GM21390 (cell line): ENCODE results near the gene CSF1.
"Not testable (repeated sequence)": the region's sequence is repeated elsewhere in the genome, so short reads cannot be mapped to it uniquely, and the experiment has no call there.

Experiments used
- ATAC-seq: cut with Tn5 transposase; IDR thresholded peaks from one replicate; pipeline ENCODE4 v1.9.1; 2021; ENCODE audit not compliant: unreplicated experiment

CSF1 gene

GRCh38 chr1:109932679-109933078 lies 22.0 kb downstream of the CSF1 start:
- no peak for ATAC-seq

- ATAC-seq: no peak
Measured at GRCh38 chr1:109933856-109934711, 23.4 kb downstream of the CSF1 start.

GRCh38 chr1:109935451-109935900 lies 24.8 kb downstream of the CSF1 start:
- no peak for ATAC-seq

DNA sequence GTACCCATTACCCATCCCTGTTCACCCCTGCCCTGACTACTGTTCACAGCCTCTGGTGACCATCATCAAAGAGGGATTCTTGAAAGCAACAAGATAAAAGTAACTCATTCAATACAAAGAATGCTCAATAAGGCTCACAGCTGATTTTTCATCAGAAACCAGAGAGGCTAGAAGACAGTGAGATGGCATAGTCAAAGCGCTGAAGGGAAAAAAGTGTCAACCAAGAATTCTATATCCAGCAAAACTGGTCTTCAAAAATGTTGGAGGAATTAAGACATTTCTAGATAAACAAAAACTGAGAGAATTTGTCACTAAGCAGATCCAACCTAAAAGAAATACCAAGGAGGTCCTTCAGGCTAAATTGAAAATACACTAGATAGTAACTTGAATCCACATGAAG lies 27.1 kb downstream of the CSF1 start:
- ATAC-seq: no peak

DNA sequence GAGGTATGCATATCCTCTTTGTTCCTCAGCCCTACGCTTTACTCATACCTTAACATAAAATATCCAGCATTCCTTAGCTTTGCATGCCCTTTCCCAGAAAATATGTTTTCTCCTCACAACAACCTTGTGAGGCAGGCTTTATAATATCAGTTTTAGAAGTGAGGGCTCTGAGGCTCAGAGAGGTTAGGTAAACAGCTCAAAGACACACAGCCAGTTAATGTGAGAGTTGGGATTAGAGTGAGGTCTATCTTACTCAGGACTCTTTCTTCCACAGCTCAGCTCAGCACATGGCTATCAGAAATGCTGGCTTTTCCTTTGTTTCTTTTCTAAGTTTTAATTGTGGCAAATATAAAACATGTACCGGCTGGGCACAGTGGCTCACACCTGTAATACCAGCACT lies 27.9 kb downstream of the CSF1 start:
- ATAC-seq: no peak

- no peak for ATAC-seq
Measured at GRCh38 chr1:109942434-109942833, 31.8 kb downstream of the CSF1 start.

GRCh38 chr1:109944541-109944940 lies 33.9 kb downstream of the CSF1 start:
- ATAC-seq: no peak

GRCh38 chr1:109946511-109946910 lies 35.9 kb downstream of the CSF1 start:
- ATAC-seq: no peak

DNA sequence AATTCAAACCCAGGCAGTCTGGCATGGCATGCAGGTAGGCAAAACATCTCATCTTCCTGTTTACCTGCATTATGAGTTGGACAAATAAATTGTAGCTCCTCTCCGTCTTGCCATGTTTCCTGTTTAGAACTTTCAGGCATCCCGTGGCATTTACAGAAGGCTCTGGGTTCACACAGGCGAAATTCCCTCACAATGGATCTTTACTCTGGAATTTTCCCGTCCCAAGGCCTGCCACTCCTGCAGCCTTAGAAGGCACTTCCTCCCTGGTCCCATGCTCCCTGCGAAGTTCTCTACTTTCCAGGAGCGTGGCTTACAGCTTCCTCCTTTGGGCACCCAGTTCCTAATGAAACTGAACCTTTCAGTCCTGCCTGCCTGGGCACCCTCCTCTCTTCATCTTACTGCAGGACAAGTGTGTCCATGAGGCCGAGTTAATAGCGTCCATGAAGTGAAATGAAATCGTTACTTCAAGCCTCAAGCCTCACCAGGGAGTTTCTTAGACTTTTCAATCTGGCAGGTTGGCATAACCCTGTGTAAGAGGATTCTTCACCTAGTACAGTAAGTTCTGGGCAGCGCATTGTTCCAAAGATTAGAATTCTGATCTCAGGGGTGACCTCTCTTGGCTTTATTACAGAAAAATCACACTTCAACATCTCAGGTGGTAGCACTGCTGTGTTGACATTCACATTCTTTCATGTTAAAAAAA lies 37.1 kb downstream of the CSF1 start:
- ATAC-seq: no peak

GRCh38 chr1:109948285-109948630 lies 37.6 kb downstream of the CSF1 start:
- ATAC-seq: no peak

- ATAC-seq: no peak
Measured at GRCh38 chr1:109950038-109950437, 39.4 kb downstream of the CSF1 start.

DNA sequence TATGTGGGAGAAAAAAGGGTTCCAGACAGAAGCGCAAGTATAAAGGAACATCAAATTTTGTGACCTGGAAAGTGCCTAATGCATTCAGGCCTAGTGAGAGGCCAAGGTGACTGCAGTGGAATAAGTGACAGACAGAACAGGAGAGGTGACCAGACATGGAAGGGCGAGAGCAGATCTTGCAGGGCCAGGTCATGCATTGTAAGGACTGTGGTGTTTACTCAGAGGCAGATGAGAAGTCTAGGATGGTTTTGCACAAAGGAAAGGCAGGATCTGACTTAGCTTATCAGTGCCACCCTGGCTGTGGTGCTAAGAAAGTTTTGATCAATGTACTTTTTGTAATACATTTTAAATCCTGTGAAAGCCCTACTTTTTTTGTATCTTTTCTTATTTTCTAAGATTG lies 39.9 kb downstream of the CSF1 start:
- ATAC-seq: no peak

- ATAC-seq: not testable (repeated sequence)
Measured at GRCh38 chr1:109951501-109951900, 40.9 kb downstream of the CSF1 start.

DNA sequence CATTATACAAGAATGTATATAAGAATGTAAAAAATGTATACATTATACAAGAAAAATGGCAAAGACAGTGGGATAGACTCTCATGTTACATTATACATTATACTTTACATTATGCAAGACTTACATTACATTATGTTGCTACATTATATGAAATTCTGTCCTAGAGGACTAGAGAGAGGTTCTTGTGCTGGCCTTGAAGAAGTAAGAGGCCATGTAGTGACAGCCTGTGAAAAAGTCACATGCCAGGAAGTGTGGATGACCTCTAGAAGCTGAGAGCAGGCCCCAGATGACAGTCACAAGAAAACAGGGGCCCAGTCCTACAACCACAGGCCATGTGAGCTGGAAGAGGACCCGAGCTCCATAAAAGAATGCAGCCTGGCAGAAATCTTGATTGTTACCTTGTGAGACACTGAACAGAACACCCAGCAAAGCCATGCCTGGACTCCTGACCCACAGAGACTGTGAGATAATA lies 43.4 kb downstream of the CSF1 start:
- ATAC-seq: no peak

- ATAC-seq: no peak
Measured at GRCh38 chr1:109959632-109959973, 49.0 kb downstream of the CSF1 start.

GRCh38 chr1:109959974-109960744 lies 49.5 kb downstream of the CSF1 start:
- ATAC-seq: no peak

- ATAC-seq: no peak
Measured at GRCh38 chr1:109960745-109961094, 50.1 kb downstream of the CSF1 start.

GRCh38 chr1:109963864-109964263 lies 53.2 kb downstream of the CSF1 start:
- no peak for ATAC-seq

- no peak for ATAC-seq
Measured at GRCh38 chr1:109969146-109969829, 58.6 kb downstream of the CSF1 start.

GRCh38 chr1:109969907-109970306 lies 59.3 kb downstream of the CSF1 start:
- ATAC-seq: no peak

GRCh38 chr1:109971559-109971958 lies 60.9 kb downstream of the CSF1 start:
- no peak for ATAC-seq
